ENCODE data around the gene CTTNBP2. TPM values are rescaled to one million over a fixed set of nuclear protein-coding genes. Genes with fewer than 3 reads are reported as not detected.

CTTNBP2 gene
- total RNA-seq, 2 donors from 2014 or later: 5.2 to 6.5 TPM

GRCh38 chr7:117739085-117739484 is 134.2 kb downstream of the CTTNBP2 start:
- Mint-ChIP-seq H3K9me3 (no peaks in the 10 kb centered on the region), H3K4me3 (no peak overlapping the region), H3K4me1 (peaks cover 4% of the 10 kb centered on the region), H3K27ac (no peak overlapping the region), H3K27me3 (ENCODE audit: insufficient read depth) (no peaks in the 10 kb centered on the region), H3K36me3 (ENCODE audit: low read depth) (no peaks in the 10 kb centered on the region)
- Histone ChIP-seq H3K27ac (ENCODE audit: low read depth, low read length) (no peak overlapping the region), H3K4me3 (ENCODE audit: low read length) (no peak overlapping the region), H3K9me3 (ENCODE audit: control insufficient read depth, low read length) (no peaks in the 10 kb centered on the region), H3K9ac (ENCODE audit: extremely low read depth, low read length, poor library complexity, severe bottlenecking) (no peak overlapping the region), H3K4me1 (ENCODE audit: control insufficient read depth, insufficient read depth, low read length) (no peaks in the 10 kb centered on the region), H3K36me3 (ENCODE audit: control insufficient read depth, insufficient read depth, low read length) (peaks cover 5% of the 10 kb centered on the region), H3K27me3 (ENCODE audit: control insufficient read depth, insufficient read depth, low read length, poor library complexity, severe bottlenecking) (no peaks in the 10 kb centered on the region)
- WGBS, 2 experiments (ENCODE audit: insufficient coverage in 1 of 2, insufficient read length in 1 of 2): 89 to 100% methylated on average over 2 to 4 of the region's 4 CpGs
- DNase-seq: no peak
- no peak for TF ChIP-seq CTCF (conservative IDR thresholded peaks at IDR 0.05)

DNA sequence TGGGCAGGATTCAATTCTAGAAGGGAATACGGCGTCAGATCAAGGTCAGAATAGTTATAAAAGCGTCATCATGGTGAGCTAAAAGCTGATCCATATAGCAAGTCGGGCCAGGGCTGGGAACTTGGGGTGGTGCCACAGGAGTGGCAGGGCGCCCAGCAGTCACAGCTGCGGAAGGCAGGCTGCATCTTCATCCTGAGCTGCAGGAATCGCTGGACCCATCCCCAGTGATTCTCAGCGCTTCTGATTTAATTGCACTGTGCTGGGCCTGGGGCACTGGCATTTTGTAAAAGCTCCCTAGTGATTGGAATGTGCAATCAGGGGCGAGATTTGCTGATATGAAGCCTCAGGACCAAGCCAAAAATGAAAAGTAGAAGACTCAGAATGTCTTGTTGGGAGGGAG is 135.3 kb downstream of the CTTNBP2 start:
- no peak for TF ChIP-seq CTCF (conservative IDR thresholded peaks at IDR 0.05)
- Mint-ChIP-seq H3K36me3 (ENCODE audit: low read depth) (no peaks in the 10 kb centered on the region), H3K4me3 (no peak overlapping the region), H3K4me1 (peaks cover 4% of the 10 kb centered on the region), H3K9me3 (no peaks in the 10 kb centered on the region), H3K27ac (no peak overlapping the region), H3K27me3 (ENCODE audit: insufficient read depth) (no peaks in the 10 kb centered on the region)
- WGBS, 2 experiments (ENCODE audit: insufficient coverage in 1 of 2, insufficient read length in 1 of 2): 91 to 92% methylated on average over 8 to 9 of the region's 9 CpGs
- Histone ChIP-seq H3K4me1 (ENCODE audit: control insufficient read depth, insufficient read depth, low read length) (no peaks in the 10 kb centered on the region), H3K27ac (ENCODE audit: low read depth, low read length) (no peak overlapping the region), H3K9me3 (ENCODE audit: control insufficient read depth, low read length) (no peaks in the 10 kb centered on the region), H3K27me3 (ENCODE audit: control insufficient read depth, insufficient read depth, low read length, poor library complexity, severe bottlenecking) (no peaks in the 10 kb centered on the region), H3K4me3 (ENCODE audit: low read length) (no peak overlapping the region), H3K9ac (ENCODE audit: extremely low read depth, low read length, poor library complexity, severe bottlenecking) (no peak overlapping the region), H3K36me3 (ENCODE audit: control insufficient read depth, insufficient read depth, low read length) (peaks cover 5% of the 10 kb centered on the region)
- no peak for DNase-seq

DNA sequence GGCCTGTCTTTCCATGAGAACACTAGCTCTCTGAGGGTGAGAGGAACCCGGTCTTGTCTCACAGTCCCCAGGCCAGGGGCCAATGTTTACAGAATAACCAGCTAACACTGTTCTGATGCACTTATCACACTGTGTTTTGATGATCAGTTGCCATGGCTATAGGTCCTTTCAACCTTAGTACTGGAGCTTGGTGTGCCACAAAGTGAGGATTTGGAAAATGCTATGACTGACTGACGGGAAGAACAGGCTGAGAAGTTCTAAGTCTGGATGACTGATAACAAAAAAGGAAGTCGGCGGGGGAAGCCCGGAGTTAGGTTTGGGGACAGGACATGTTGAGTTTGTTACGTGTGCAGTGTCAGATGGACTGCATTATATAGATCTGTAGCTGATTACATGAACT is 141.8 kb downstream of the CTTNBP2 start:
- DNase-seq: no peak
- 87 to 95% methylated on average over 5 to 6 of the region's 6 CpGs for WGBS, 2 experiments (ENCODE audit: insufficient coverage in 1 of 2, insufficient read length in 1 of 2)

More for the DNA sequence above, 141.8 kb downstream of the CTTNBP2 start:
- H3K9ac ChIP-seq (ENCODE audit: extremely low read depth, low read length, poor library complexity, severe bottlenecking): no peak overlapping the region
- no peaks in the 10 kb centered on the region for H3K36me3 Mint-ChIP-seq (ENCODE audit: low read depth)
- no peaks in the 10 kb centered on the region for H3K27me3 ChIP-seq (ENCODE audit: control insufficient read depth, insufficient read depth, low read length, poor library complexity, severe bottlenecking)
- H3K27ac Mint-ChIP-seq: no peak overlapping the region
- H3K27ac ChIP-seq (ENCODE audit: low read depth, low read length): no peak overlapping the region
- no peaks in the 10 kb centered on the region for H3K9me3 Mint-ChIP-seq
- H3K4me3 ChIP-seq (ENCODE audit: low read length): no peak overlapping the region
- H3K4me1 Mint-ChIP-seq: no peaks in the 10 kb centered on the region
- no peaks in the 10 kb centered on the region for H3K9me3 ChIP-seq (ENCODE audit: control insufficient read depth, low read length)
- no peaks in the 10 kb centered on the region for H3K36me3 ChIP-seq (ENCODE audit: control insufficient read depth, insufficient read depth, low read length)
- TF ChIP-seq CTCF (conservative IDR thresholded peaks at IDR 0.05): no peak
- H3K4me3 Mint-ChIP-seq: no peak overlapping the region
- H3K4me1 ChIP-seq (ENCODE audit: control insufficient read depth, insufficient read depth, low read length): no peaks in the 10 kb centered on the region
- H3K27me3 Mint-ChIP-seq (ENCODE audit: insufficient read depth): no peaks in the 10 kb centered on the region
